Glomerular endothelial cell (primary cell): ENCODE data around the gene DYSF. TPM values are rescaled to one million over a fixed set of nuclear protein-coding genes. Genes with fewer than 3 reads are reported as not detected.

Experiments
- DNase-seq: peaks from one replicate; pipeline ENCODE4 v3.0.0-alpha.2; 2011; ENCODE audit warnings: low read depth, low spot score; ENCODE audit errors: extremely low read depth
- total RNA-seq: library from RNA; depleted of rRNA; stranded (reverse); fragments of >200 nt; gene quantifications from 2 replicates; pipeline ENCODE4 v1.2.3, GENCODE V29; 2015

The DYSF gene
- total RNA-seq, 1 donor from 2014 or later = 300 TPM

DNA sequence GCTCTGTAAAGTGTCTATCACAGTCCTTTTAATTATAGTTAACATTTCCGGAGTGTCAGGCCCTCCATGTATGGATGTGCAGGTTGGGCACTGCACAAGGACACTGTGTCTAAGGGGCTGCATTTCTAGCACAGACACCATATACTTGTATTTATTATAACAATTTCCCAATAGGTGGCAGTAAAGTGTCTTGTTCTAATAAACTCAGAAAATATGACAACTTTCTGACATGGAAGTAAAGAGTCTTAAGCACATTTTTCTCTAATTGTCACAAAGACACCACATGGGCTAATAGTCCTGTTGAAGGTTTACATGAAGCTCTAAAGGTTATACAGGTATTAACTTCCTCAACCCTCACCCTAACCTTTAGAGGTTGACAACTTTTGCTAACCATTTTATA is 156.6 kb downstream of the DYSF start:
- no peak for DNase-seq

DNA sequence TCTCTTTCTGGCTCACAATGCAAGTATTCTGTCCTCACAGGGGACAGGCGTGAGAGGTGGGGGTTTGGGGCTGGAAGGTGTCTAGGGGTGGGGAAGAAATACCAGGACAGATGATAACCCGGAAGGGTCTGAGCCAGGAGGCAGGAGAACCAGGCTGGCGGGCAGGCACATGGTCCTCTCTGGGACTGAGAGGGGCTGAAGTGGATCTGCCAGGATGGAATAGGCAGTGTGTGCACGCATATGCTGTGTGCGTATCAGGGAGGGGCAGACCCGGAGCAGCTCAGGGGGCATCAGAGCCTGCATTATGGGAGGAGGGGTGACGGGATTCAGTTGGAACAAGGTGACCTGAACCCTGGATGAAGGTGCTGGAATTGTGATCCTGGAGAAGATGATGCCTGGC is 157.3 kb downstream of the DYSF start:
- DNase-seq = no peak

DNA sequence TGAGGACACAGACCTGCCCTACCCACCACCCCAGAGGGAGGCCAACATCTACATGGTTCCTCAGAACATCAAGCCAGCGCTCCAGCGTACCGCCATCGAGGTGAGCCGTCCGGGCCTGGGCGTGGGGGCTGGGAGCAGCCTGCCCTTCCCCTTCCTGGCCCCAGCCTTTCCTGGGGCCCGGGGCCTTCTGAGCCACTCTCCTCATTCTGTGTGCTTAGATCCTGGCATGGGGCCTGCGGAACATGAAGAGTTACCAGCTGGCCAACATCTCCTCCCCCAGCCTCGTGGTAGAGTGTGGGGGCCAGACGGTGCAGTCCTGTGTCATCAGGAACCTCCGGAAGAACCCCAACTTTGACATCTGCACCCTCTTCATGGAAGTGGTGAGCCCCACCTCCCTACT is 157.9 kb downstream of the DYSF start:
- no peak for DNase-seq

DNA sequence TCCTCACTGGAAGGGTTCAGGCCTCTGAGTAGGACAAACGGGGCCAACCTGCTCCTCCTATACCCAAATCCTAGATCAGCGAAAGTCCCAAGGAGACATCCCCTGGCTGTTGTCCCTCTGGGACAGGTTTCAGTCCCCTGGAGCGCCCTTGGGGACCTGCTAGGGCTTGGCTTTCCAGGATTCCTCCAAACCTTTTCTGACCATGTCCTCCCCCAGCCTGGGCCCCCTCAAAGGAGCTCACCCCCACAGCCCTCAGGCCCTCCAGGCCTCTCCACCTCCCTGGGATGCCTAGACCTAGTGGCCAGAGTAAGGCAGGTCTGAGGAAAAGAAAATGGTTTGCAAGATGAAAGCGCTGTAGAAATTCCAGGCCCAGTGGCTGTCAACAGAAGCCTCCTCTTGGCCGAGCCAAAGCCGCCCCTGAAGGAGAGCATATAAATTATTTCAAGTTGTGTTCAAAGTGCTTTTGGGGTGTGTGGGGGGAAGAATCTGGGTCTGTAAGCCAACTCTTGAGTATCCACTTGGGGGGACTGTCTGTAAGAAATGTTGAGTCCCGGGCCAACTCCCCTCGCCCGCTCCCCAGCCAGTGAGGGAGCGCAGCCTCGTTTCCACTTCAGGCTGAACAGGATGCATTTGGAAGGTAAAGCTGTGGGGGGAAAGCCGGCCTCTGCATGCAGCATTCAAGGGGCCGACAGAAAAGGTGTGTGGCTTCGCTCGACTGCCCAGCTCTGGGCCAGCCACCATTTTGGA is 158.6 kb downstream of the DYSF start:
- DNase-seq = no peak

DNA sequence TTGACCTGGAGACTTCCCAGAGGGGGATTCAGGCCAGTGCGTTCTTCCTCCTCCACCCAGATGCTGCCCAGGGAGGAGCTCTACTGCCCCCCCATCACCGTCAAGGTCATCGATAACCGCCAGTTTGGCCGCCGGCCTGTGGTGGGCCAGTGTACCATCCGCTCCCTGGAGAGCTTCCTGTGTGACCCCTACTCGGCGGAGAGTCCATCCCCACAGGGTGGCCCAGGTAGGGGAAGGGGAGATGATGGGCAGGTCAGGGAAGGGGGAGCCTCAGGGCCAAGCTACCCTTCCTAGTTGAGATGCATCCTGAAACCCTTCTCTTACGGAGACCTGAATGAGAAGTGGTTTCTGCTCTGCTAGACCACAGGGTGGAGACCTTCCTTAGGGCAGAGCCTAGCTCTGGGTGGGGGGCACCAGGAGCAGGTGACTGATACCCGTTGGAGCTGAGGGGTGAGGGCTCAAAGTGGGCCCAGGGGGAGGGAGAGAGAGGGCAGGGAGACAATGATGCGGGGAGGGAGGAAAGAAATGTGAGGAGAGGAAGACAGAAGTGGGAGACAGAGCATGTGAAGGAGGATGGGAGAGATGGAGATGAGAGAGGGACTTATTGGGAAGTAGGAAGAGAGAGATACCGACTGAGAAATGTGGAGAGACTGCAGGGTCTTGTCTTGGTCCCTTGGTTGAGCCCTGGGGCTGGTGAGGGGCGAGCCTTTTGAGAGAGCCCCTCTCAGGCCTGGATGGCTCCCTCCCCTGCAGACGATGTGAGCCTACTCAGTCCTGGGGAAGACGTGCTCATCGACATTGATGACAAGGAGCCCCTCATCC is 159.4 kb downstream of the DYSF start:
- no peak for DNase-seq

DNA sequence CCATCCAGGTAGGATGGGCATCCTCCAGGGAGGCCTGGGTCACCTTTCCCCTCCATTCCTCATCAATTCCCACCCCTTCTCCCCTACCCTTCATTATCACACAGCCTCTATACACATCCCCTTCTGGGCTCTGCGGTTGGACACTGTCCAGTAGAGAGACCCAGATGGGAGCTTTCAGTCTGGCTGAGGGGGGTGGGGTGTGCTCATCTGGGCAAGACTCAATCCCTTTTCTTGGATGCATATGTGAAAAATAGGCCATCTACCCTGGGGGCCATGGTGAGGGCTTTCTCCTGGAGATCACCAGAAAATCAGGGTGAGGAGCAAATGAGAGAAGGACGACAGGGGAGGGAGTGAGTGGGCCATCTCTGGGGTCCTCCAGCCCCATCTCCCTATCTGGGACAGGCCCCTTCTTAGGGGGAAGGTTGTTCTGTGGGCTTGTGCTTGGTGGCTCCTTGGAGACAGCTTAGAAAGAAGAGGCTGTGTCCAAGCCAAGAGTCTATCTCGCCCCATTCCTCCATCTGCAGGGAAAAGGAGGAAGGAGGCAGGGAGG is 160.1 kb downstream of the DYSF start:
- no peak for DNase-seq

DNA sequence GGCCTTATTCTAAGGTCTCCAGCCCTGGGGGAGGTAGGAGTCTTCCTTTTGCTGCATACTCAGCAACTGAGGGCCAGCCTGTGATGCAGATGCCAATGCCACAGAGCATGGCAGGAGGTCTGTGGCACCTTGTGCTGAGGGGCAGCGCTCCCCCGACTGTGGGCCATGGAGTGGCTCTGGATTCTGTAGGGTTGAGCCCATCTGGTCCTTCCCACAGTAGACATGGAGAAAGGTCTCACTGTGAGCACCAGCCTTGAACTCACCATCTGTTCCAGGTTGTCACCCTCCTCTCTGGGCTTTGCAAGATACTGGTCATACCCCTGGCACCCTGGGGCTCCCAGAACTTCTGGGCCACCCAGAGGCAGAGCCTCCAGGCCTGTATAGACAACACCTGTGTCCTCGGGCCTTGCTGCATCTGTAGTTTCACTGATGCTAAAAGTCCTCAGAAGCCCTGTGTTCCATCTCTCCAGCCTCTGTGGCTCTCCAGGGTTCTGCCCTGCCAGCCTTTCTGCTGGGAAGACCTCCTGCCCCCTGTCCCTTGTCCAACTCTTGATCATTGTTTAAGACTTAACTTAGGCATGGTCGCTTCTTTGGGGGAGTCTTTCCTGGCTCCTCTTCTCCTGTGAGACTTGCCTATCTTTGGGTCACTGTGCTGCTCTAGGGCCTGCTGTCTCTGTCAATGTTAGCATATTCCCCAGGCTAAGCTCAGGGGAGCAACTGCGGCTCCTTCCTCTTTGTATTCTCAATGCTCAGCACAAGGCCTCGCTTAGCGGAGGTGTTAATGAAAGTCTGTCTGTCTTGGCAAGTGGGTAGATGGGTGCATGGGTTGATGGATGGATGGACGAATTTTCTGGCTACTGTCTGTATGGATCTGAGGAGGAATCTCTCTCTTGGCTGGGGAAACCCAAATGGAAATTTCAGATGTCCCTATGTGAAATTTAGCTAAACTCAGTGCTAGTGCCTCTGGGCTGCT is 160.9 kb downstream of the DYSF start:
- DNase-seq = no peak

DNA sequence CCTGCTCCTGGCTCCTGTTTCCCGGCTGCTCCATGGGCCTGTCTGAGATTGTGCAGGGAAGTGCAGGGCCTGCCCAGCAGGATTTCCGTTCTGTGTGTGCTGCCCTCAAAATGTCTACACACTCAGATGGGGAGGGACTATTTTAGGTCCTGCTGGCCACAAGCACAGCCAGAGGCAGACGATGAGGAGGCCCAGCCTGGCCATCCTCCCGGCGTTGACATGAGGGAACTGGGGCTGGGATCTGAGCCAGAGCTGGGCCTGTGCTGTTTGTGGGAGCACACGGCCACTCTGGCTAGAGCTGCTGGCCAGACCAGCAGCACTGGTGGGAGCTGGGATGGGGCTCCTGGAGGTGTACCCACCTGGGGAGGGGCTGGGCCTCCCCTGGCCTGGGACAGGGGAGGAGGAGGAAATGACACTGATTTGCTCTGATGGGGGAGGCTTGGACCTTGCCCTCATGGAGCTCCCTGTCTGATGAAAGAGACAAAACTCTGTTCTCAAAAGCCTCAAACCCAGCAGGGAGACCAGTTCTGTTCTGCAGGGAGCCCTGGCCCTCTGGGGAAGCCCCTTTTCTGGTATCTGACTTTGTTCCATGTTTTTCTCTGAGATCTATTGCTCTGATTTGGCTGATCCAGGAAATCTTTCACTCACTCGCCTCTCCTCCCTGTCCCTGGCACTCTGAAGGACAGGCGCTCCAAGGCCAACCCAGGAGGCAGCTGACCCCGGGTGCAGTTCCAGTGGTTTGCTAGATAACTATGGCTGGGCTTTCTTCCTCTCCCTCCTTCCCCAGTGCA is 161.8 kb downstream of the DYSF start:
- no peak for DNase-seq

DNA sequence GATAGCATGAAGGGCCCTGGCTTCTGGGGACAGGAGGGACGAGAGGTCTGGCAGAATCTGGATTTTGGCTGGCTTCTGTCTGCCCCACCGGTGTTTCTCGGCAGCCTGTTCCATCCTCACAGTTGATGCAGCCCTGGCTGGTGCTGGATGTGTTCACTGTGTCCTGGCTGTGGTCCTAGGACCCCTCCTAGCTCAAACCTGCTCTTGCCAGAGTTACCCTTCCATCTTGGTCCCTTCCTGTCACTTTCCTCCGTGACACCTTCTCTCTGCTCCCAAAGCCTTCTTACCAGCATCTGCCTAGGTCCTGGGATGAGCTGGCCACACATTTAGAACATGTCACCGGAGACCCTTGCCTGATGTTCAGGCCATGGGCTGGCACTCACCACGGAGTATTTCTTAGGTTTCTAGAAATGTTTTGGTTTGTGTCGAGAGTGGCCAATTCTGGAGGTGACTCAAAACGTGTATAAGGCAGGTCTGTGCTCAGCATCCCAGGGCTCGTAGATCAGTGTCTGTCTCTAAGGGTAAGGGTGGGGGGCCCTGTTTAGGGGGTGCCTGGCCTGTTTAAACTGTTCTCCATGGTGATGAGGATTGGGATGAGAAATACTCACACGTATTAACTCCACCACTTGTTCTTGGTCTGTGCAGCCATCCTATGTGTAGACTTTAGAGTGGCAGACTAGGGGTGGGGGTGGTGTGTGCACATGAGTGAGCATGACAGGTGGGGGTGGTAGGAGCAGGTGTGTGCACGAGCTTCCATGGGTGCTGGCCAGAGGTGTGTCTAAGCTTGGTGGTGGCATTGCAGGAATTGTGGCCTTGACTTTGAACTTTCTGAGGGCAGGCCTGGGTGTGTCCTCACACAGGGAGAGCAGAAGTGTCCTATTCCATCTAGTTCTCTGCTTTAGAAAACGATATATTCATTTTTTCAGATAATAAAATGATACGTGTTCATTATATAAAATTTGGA is 162.7 kb downstream of the DYSF start:
- DNase-seq = no peak

DNA sequence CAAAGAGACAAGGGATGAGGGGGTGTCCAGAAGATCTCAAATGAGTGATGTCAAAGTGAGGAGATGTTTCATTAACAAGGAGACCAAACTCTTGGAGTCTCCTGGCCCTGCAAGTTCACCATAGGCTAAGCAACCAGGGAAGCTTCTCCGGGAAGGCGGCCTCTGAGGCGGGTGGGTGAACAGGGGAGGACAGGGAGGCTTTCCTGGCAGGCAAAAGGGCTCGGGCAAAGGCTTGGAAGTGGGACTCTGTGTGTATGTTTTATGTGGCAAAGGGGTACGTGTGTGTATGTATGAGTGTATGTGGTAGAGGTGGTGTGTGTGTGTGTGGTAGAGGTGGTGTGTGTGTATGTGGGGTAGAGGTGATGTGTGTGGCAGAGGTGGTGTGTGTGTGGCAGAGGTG is 163.9 kb downstream of the DYSF start:
- DNase-seq = no peak

DNA sequence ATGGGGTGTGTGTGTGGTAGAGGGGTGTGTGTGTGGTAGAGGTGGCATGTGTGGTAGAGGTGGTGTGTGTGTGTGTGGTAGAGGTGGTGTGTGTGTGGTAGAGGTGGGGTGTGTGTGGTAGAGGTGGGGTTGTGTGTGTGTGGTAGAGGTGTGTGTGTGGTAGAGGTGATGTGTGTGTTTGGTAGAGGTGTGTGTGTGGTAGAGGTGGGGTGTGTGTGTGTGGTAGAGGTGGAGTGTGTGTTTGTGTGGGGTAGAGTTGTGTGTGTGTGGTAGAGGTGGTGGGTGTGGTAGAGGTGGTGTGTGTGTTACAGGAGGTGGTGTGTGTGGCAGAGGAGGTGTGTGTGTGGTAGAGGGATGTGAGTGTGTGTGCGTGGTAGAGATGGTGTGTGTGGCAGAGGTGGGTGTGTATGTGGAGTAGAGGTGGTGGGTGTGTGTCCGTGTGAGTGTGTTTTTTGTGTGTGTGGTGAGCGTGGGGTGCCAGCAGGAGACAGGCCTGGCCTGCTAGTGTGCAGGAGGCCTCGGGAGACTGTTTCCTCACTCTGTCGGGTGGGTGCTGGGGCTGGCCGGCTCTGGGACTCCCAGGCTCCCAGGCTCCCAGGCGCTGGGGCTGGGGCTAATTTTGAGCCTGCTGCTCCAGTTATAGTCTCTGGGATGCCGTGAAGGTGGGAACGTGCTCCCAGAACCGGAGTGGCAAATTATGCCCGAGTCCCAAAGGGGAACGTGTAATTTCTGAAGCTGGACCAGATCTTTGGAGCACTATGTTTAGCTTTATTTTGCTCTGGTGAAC is 165.2 kb downstream of the DYSF start:
- no peak for DNase-seq

DNA sequence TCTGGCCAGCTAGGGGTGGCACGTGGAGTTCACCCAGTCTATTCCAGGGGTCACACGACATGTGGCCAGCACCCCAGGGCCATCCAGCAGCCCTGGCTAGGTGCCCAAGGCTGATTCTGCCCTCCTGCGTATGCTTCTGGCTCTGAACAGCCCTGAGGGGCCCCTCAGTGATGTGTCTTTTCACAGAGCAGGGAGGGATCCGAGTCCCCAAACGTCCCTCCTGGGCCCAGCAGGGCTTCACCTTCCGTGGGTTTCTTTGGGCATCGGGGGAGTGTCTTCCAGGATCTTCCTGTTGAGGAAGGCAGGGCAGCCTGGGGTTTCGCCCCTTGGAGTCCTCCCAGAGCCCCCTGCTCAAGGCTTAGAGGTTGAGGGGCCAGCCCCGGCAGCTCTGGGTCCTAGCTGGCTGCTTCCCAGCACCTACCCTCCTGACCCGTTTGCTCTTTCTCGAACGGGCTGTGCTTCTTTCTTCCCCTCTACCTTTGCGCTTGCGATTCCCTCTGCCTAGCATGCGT is 165.9 kb downstream of the DYSF start:
- no peak for DNase-seq

DNA sequence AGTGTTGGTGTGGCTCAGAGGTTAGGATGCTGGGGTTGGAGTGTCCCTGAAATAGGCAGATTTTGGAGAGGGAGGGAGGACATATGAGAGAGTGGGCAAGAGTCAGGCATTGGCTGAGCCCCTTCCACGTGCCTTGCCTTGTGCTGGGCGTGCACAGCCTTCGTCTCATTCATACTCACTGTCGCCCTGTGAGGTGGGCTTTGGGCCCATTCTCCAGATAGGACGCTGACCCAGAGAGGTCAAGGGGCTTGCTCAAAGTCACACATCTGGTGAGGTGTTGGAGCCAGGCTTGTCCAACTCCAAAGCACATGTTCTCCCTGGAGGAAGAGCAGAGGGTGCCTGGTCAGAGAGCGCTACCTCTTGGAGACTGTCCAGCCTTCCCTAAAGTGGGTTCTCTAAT is 166.8 kb downstream of the DYSF start:
- DNase-seq = no peak

DNA sequence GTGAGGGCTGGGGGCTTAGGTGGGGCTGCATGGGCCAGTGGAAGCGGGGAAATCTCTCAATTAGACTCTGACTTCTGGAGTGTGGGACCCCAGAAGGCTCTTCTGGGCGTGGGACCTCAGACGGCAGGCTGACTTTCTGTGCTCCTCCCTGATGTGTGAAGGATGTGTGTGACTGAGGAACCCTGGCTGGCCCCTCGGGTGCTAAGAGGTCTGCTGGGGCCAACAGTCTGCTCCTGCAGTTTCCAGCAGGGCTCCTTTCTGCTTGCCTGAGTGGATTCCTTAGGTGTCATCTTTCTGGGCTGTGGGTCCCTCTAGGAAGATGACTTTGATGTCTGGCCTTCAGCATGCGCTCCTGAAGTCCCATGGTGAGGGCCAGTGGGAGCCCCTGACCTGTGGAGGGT is 167.5 kb downstream of the DYSF start:
- DNase-seq = no peak

DNA sequence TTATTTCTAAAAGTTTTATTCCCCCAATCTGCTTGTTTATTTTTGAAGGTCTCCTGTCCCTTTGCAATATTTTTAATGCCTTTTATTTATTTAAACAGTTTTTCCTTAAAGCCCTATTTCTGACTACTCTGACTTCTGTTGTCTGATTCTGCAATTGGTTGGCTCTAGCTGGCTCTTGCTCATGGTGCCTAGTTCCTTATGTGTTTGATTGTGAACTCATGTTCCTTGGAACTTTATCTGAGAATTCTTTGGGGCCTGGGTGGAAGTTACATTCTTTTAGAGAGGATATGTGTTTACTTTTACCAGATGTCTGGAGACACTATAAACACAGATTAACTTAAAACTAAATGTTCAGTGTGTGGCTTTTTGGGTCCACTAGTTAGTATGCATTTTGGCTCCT is 175.9 kb downstream of the DYSF start:
- DNase-seq = no peak

DNA sequence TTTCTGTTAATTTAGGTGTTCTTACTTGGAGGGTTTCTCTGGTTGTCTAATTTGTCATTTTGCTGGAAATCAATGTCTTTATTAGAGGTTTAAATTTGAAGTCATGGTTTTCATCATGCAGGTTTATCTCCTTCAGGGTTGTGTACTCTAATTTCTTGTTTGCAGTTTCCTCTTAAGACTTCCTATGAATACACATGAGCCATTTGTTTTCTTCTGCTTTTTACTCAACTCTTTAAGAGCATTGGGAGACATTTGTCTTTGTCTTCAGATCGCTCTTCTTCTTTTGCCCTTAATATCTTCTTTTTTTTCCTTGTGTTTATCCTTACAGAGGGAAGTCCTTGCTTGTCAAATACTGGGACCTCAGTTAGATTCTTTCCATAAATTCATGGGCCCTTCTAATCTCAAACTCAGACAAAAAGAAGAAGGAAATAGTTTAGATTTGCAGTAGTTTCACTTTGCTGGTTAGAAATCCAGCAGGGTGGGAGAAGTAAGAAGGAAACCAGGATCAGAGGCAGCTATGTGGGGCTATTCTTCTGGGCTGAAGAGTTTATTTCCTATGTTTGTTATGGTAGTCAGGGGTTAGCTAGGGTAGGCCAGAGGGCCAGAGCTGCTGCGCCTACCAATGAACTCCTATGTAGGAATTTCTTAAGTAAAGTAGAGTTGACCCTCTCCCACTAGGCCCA is 176.6 kb downstream of the DYSF start:
- no peak for DNase-seq
